NB4 (cell line): ENCODE data around the gene EEF2KMT.
"Not testable (repeated sequence)": the region's sequence is repeated elsewhere in the genome, so short reads cannot be mapped to it uniquely, and the experiment has no call there.

Experiments used
- POLR2A ChIP-seq: IDR thresholded peaks from 2 replicates; pipeline ENCODE4 v1.6.1; 2011; ENCODE audit warnings: mild to moderate bottlenecking; ENCODE audit not compliant: insufficient read length; ENCODE audit errors: extremely low read depth
- TF ChIP-seq, protein P1 (sequence below): IDR thresholded peaks from one replicate; pipeline ENCODE4 v1.5.1; 2012; ENCODE audit warnings: low read depth, low read length

DNA sequence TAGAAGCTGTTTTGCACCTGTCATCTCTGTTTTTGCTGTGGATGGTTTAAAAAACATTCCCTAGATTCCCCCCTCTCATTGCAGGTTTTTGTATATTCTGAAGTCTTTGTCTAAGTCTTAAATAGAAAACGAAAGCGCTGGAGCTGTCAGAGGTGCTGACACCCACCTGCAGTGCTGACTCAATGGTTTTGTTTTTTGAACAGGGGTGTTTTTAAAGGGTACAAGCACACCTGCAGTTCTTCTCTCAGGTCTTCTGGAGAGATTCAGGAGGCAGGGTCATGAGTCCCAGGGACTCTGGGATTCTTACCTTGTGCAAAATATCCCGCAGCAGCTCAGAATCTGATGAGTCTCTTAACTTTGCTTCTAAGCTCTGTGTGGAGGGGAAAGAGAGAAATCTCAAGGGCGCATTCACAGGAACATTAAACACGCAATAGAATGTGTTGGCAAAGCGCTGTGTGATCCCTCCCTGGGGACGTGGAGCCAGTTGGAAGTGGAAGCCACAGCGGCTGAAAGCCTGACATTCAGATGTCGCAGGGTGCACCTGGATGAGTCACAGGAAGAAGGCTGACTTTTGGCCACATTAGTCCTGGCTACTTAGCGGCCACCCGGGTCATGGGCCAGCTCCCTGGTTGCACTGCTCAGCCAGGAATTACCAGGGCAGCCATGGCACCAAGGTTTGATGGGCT lies 2.3 kb downstream of the EEF2KMT start:
- TF ChIP-seq, protein P1, sequence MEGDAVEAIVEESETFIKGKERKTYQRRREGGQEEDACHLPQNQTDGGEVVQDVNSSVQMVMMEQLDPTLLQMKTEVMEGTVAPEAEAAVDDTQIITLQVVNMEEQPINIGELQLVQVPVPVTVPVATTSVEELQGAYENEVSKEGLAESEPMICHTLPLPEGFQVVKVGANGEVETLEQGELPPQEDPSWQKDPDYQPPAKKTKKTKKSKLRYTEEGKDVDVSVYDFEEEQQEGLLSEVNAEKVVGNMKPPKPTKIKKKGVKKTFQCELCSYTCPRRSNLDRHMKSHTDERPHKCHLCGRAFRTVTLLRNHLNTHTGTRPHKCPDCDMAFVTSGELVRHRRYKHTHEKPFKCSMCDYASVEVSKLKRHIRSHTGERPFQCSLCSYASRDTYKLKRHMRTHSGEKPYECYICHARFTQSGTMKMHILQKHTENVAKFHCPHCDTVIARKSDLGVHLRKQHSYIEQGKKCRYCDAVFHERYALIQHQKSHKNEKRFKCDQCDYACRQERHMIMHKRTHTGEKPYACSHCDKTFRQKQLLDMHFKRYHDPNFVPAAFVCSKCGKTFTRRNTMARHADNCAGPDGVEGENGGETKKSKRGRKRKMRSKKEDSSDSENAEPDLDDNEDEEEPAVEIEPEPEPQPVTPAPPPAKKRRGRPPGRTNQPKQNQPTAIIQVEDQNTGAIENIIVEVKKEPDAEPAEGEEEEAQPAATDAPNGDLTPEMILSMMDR: not testable (repeated sequence)
- not testable (repeated sequence) for TF ChIP-seq POLR2A
